Muscle of back (tissue), 11 donors: ENCODE data around the gene FAM216B. TPM values are rescaled to one million over a fixed set of nuclear protein-coding genes. Genes with fewer than 3 reads are reported as not detected.
"Not testable (repeated sequence)": the region's sequence is repeated elsewhere in the genome, so short reads cannot be mapped to it uniquely, and the experiment has no call there.

ENCODE experiments used
- DNase-seq, 3 donors: peaks; one replicate each; pipeline versions ENCODE4 v3.0.0 to v3.0.0-alpha.2; 2013
- polyA plus RNA-seq, 10 donors: library from polyadenylated mRNA; unstranded; fragments of 120-200 nt; gene quantifications; one replicate each; pipeline ENCODE4 v1.2.1, GENCODE V29; 2013; ENCODE audit not compliant: insufficient read length in 10 of 10

FAM216B gene
- polyA plus RNA-seq, 10 donors, result 0.07 to 0.22 (median 0.13) TPM; not detected in 2

DNA sequence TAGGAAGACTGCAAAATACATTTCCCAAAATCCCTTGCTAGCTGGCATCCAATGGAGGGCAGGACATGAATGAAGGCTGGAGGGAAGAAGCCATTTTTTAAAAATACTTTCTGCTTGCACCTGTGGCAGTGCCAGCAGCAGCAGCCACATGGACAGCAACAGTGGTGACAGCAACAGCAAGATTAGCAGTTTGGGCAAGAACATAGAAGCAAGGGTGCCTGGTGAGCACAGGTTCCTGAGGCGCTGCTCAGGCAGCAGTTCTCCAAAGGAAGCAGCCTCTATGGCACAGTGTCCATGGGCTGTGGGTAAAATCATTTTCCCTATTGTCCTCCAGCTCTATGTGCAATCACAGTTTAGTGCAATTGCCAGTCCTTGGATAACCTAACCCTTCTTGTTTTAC, 1.3 kb upstream of the FAM216B start:
- no peak for DNase-seq

GRCh38 chr13:42786715-42787114, 5.3 kb downstream of the FAM216B start:
- DNase-seq, result peak in 1 of 3 donors; percentile 24

- no peak for DNase-seq
Measured at GRCh38 chr13:42788601-42789000, 7.2 kb downstream of the FAM216B start.

- DNase-seq, result no peak
Measured at GRCh38 chr13:42792154-42792553, 10.8 kb downstream of the FAM216B start.

DNA sequence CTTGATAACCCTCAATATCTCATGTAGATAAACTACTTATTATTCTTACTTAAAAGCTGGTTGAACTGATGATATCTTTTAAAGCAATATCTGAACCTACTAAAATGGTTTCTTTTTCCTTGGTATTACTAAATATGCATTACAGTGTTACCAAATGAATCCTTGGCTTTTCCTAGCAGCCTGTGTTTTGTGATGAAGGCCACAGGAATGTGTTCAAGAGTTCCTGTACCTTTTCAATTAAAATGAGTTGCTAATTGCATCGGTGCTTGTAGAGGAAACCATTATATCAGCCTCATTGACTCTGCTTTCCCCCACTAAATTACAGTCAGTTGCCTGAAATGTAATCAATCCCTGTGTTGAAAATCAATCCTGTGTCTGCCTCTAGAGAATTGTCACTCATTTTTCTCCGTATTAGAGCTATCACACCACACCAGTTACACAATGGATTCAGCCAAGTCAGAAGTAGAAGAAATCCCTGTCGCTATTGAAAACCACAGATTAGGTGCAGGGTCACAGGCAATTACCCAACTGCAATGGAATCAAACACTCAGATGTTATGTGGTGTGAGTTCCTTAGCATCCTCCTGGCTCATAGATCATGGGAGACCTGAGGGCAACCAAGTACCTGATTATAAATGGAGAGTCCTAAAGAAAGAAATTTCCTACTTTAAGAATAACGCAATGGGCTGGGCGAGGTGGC, 13.3 kb downstream of the FAM216B start:
- no peak for DNase-seq

DNA sequence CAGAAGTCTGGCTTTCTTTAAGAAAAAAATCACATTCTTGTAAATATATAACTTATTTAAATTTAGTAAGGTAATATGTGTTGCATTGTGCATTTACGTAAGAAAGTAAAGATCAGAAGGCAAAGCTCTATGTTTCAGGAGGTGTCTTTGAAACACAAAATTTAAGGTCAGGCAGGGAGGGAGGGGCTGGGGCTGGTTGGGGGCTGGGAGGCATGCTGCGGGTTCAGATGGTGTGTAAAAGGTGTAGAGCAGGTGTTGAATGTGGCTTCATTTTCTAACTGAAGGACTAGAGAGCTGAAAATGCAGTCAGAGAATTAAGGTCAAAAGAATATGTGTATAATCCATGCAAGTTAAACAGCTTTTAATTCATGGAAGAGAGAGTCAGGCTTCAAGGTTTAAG, 14.3 kb downstream of the FAM216B start:
- no peak for DNase-seq

- no peak for DNase-seq
Measured at GRCh38 chr13:42796747-42797356, 15.5 kb downstream of the FAM216B start.

GRCh38 chr13:42798118-42798517, 16.7 kb downstream of the FAM216B start:
- DNase-seq, result no peak

DNA sequence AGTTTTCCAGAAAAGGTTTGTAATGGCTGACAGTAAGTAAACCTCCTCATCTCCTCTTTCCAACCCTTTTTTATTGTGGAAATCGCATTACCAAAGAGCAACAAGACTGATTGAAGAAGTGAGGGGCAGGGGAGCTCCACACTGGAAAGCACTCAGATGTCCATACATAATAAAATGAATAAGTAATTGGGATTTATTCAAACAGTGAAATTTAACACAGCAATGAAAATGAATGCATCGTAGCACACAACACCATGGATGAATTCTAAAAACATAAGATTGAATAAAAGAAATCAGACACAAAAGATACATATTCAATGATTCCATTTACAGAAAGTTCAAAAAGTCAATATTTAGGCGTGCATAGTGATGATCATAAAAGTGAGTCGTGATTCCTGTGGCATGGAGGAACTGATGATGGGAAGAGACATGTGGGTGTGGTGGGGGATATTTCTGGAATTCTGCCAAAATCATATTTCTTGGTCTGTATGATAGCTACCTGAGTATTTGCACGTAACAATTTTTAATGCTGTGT, 18.8 kb downstream of the FAM216B start:
- no peak for DNase-seq

GRCh38 chr13:42803563-42804204, 22.3 kb downstream of the FAM216B start:
- DNase-seq, result no peak

GRCh38 chr13:42804244-42804874, 23.0 kb downstream of the FAM216B start:
- DNase-seq, result no peak

DNA sequence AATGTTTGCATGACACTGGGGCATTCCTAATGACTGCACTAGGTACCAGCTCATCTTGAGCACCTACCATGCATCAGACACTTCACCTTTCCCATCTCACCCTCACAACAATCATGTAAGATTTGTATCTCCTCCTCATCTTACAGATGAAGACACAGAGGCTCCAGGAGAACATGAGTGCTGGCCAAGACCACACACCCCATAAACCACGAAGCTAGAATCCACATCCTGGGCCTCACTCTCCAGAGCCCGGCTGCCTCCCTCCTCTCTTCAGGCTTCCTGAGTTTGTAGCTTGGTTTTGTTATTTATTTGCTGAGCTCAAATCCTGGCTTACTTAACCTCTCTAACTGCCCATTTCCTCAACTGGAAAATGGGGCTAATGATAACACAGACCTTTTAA, 25.9 kb downstream of the FAM216B start:
- DNase-seq, result no peak

DNA sequence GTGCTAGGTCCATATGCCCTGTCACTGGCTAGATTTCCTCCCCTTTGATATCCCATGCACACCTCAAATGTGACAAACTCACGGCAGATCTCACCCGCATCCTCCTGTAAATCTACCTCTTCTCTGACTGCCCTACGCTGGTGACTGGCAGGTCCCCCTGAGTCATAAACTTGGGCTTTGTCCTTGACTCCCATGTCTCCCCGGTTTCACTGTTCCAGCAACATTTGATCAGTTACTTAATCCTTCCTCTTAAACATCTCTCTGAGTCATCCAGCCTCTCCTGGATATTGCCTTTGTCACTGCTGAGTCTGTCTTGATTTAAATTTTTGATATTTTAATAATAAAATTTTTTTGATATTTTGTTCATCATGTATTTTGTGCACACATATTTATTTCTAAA, 26.5 kb downstream of the FAM216B start:
- peak in 1 of 3 donors; percentile 47 for DNase-seq

- DNase-seq, result peak in 1 of 3 donors; percentile 61
Measured at GRCh38 chr13:42808341-42808940, 27.1 kb downstream of the FAM216B start.

DNA sequence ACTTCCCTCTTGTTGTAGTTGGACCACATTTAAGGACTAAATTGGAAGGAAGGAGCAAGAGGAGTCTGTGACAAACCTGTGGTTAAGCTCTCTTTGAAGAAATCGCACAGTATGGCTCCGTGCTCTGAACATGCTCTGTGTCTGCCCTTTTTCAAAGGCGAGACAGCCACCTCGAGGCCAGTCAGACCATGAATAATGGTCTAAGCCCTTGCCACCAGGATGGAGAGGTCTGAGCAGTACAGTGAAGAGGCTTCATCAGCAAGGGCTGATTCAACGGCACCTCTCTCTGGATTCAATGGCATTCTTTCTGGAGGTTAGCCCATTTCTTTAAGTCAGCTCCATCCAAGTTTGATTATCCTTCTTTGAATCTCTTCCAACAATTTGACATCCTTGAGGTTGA, 30.9 kb downstream of the FAM216B start:
- no peak for DNase-seq

- peak in 2 of 3 donors; percentile 44 to 90 for DNase-seq
Measured at GRCh38 chr13:42814868-42815267, 33.5 kb downstream of the FAM216B start.

GRCh38 chr13:42815681-42816080, 34.3 kb downstream of the FAM216B start:
- no peak for DNase-seq

DNA sequence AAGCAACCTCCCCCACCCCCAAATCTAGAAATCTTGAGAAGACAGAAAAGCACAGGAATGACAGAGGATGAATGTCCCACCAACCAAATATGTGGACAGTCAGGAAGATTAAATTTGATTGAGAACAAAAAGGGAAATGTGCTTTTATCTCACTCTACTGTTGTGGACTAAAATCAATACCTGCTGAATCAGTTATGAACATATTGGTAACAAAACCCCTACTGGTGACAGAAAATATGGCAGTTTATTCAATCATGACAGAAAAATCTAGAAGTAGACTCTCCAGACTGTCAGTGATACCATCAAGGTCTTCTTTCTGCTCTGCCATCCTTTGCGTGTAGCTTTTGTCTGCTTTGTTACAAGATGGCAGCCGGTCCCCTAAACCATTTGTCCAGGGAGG, 35.2 kb downstream of the FAM216B start:
- no peak for DNase-seq

DNA sequence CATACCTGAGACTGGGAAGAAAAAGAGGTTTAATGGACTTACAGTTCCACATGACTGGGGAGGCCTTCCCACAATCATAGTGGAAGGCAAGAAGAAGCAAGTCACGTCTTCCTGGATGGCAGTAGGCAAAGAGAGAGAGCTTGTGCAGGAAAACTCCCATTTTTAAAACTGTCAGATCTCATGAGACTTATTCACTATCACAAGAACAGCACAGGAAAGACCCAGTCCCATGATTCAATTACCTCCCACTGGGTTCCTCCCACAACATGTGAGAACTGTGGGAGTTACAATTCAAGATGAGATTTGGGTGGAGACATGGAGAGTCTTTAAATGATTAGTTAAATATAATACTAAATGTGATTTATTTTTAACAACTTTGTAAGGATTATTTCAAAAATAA, 38.3 kb downstream of the FAM216B start:
- DNase-seq, result not testable (repeated sequence)

DNA sequence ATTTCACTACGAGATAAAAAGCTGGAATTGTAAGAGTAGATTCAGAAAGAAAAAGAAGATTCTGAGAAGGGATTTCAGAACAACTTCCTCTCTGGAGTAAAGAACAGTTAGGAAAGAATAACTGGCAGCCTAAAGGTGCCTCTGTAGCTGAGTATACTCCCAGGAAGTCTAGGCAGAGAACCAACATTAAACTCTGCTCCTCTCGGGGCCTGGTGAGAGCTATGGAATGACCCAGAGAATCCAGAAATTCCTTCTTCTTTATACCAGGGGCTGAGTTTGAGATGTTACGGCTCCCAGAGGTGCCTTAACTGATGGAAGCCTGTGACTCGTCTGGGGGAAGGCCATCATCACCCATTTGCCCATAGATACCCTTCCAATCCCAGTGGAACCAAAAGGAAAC, 39.1 kb downstream of the FAM216B start:
- no peak for DNase-seq

GRCh38 chr13:42821437-42821836, 40.1 kb downstream of the FAM216B start:
- peak in 2 of 3 donors; percentile 13 to 75 for DNase-seq
